Measurements from ENCODE around the gene PRKD1.

DNA sequence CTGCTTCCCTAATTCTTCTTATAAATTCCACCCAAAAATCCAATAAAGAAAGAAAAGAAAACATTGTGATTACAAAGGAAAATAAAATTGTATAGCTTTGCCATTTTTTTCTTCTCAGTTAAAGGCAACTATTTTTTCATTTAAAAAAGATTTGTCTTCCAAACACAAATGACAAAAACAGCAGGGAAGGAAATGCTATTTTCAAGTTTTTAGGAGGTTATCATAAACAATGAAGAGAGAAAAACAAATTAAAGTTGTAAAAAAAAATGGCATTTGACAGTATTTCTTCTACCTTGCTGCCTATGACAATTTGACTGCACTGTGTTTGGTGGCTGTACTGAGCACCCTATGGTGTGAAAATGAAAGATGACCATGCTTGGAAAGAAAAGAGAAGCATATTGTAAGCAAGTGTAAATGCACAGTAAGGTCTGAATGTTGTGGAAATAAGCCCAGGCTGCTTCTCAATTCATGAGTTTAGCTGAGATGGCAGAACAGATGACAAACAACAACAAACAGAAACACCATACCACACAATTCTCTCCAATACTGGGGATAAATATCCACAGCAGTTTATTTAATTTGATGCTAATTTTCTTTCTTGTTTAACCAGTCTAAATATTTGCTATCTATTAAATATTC is 109.8 kb downstream of the PRKD1 start:
- TF ChIP-seq, protein P1, sequence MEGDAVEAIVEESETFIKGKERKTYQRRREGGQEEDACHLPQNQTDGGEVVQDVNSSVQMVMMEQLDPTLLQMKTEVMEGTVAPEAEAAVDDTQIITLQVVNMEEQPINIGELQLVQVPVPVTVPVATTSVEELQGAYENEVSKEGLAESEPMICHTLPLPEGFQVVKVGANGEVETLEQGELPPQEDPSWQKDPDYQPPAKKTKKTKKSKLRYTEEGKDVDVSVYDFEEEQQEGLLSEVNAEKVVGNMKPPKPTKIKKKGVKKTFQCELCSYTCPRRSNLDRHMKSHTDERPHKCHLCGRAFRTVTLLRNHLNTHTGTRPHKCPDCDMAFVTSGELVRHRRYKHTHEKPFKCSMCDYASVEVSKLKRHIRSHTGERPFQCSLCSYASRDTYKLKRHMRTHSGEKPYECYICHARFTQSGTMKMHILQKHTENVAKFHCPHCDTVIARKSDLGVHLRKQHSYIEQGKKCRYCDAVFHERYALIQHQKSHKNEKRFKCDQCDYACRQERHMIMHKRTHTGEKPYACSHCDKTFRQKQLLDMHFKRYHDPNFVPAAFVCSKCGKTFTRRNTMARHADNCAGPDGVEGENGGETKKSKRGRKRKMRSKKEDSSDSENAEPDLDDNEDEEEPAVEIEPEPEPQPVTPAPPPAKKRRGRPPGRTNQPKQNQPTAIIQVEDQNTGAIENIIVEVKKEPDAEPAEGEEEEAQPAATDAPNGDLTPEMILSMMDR (IDR thresholded peaks at IDR 0.05): no peak
- TF ChIP-seq POLR2A (IDR thresholded peaks at IDR 0.05): no peak
